ENCODE data around the gene UBL5.

UBL5 gene

GRCh38 chr19:9875796-9876195, 48.1 kb downstream of the UBL5 start:
- DNase-seq (ENCODE audit: low read depth): no peak
- no peak overlapping the region for H3K4me3 ChIP-seq (ENCODE audit: low read depth, low read length)
- TF ChIP-seq CTCF (conservative IDR thresholded peaks at IDR 0.05; ENCODE audit: low read depth, low read length): no peak

DNA sequence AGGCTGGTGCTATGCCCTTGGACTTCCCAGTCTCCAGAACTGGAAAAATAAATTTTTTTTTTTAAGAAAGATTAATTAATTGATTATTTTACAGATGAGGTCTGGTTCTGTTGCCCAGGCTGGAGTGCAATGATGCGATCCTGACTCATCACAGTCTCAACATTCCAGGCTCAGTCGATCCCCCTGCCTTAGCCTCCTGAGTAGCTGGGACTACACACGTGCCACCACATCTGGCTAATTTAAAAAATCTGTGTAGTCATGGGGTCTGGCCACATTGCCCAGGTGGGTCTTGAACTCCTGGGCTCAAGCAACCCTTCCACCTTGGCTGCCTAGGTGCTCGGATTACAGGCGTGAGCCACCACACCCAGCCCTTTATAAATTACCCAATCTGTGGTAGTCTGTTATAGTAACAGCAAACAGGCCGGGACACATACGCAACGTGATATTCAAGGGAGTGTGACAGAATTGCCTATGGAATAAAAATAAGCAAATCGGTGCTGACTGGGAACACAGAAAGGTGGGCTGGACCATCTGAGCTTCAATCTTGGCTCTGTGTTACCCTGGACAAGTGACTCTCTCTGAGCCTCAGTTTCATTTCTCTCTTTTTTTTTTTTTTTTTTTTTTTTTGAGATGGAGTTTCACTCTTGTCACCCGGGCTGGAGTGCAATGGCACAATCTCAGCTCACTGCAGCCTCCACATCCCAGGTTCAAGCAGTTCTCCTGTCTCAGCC, 50.2 kb downstream of the UBL5 start:
- H3K4me3 ChIP-seq (ENCODE audit: low read depth, low read length): no peak overlapping the region
- no peak for TF ChIP-seq CTCF (conservative IDR thresholded peaks at IDR 0.05; ENCODE audit: low read depth, low read length)
- DNase-seq (ENCODE audit: low read depth): peak; percentile 53

DNA sequence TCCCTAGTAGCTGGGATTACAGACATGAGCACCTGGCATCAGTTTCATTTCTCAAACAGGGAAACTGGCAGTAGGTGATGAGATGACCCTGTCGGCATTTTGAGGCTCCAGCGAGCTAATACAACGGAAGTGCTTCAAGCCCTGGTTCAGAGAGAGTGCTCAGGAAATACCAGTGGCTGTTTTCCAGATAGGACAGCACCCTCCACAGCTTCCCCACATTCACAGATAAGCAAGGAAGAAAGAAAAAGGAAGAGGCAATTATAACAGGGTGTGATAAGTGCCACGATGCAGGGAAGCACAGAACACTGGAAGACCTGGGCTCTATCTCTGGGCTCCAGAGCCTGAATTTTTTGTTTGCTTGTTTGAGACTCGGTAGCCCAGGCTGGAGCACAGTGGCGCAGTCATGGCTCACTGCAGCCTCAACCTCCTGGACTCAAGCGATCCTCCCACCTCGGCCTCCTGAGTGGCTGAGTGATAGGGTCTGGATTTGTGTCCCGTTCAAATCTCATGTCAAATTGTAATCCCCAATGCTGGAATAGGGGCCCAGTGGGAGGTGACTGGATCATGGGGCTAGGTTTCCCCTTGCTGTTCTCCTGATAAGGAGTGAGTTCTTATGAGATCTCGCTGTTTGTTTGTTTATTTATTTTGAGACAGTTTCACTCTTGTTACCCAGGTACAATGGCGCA, 50.9 kb downstream of the UBL5 start:
- no peak for TF ChIP-seq CTCF (conservative IDR thresholded peaks at IDR 0.05; ENCODE audit: low read depth, low read length)
- no peak overlapping the region for H3K4me3 ChIP-seq (ENCODE audit: low read depth, low read length)
- DNase-seq (ENCODE audit: low read depth): peak; percentile 39

Data from choroid plexus epithelial cell (primary cell).